GM12878 (cell line): ENCODE measurements around the gene B3GNT3. TPM values are rescaled to one million over a fixed set of nuclear protein-coding genes. Genes with fewer than 3 reads are reported as not detected.
A peak's percentile ranks its signal among the peaks of the same experiment; 100 is the strongest.

Source experiments
- ATF7 ChIP-seq: fragments of 450-650 bp; IDR thresholded peaks from 2 replicates; pipeline ENCODE4 v1.6.1; 2016; ENCODE audit warnings: low read depth, mild to moderate bottlenecking
- BCL11A ChIP-seq: IDR thresholded peaks from 2 replicates; pipeline ENCODE4 v1.6.1; 2011; ENCODE audit warnings: low read depth, low read length
- CEBPB ChIP-seq, 2 experiments: fragments of 150-350 bp in 1 of 2; IDR thresholded peaks; 2 replicates each; pipeline ENCODE4 v1.6.1; 2012 to 2014; ENCODE audit warnings: low read depth in 2 of 2, low read length in 2 of 2, borderline replicate concordance in 1 of 2, inconsistent platforms in 1 of 2
- CHD1 ChIP-seq: IDR thresholded peaks from 2 replicates; pipeline ENCODE4 v1.6.1; 2012; ENCODE audit warnings: low read depth, low read length, improper control_type of control experiment
- EZH2 ChIP-seq: IDR thresholded peaks from 2 replicates; pipeline ENCODE4 v1.6.1; 2012; ENCODE audit warnings: low read depth, mild to moderate bottlenecking, control low read depth, inconsistent platforms, low read length, borderline replicate concordance; ENCODE audit not compliant: control insufficient read depth
- HCFC1 ChIP-seq: fragments of 150-350 bp; IDR thresholded peaks from 2 replicates; pipeline ENCODE4 v1.6.1; 2014; ENCODE audit warnings: low read length
- MYC ChIP-seq: IDR thresholded peaks from 2 replicates; pipeline ENCODE4 v1.6.1; 2011; ENCODE audit warnings: mild to moderate bottlenecking, low read length, moderate library complexity, inconsistent platforms; ENCODE audit not compliant: insufficient read depth, insufficient replicate concordance, insufficient read length, severe bottlenecking
- NBN ChIP-seq: fragments of 450-650 bp; IDR thresholded peaks from 2 replicates; pipeline ENCODE4 v1.6.1; 2016
- NR2F1 ChIP-seq: fragments of 450-650 bp; conservative IDR thresholded peaks from 2 replicates; pipeline ENCODE4 v1.6.1; 2017; ENCODE audit warnings: mild to moderate bottlenecking
- RUNX3 ChIP-seq: IDR thresholded peaks from 2 replicates; pipeline ENCODE4 v1.6.1; 2012; ENCODE audit warnings: low read length, inconsistent platforms
- SMAD1 ChIP-seq: fragments of 450-650 bp; IDR thresholded peaks from 2 replicates; pipeline ENCODE4 v1.6.1; 2018; ENCODE audit warnings: mild to moderate bottlenecking, low read depth; ENCODE audit not compliant: partially characterized antibody
- SMAD5 ChIP-seq: IDR thresholded peaks from 2 replicates; pipeline ENCODE4 v1.6.1; 2016; ENCODE audit warnings: antibody characterized with exemption, low read depth
- SREBF1 ChIP-seq: IDR thresholded peaks from 2 replicates; pipeline ENCODE4 v1.6.1; 2012; ENCODE audit warnings: mild to moderate bottlenecking, low read length
- TBL1XR1 ChIP-seq: IDR thresholded peaks from 2 replicates; pipeline ENCODE4 v1.6.1; 2012; ENCODE audit warnings: low read depth, low read length, improper control_type of control experiment
- WRNIP1 ChIP-seq: IDR thresholded peaks from 2 replicates; pipeline ENCODE4 v1.6.1; 2011; ENCODE audit warnings: low read depth, low read length, improper control_type of control experiment, borderline replicate concordance
- YBX1 ChIP-seq: fragments of 450-650 bp; IDR thresholded peaks from 2 replicates; pipeline ENCODE4 v1.6.1; 2016; ENCODE audit warnings: antibody characterized with exemption
- YY1 ChIP-seq: IDR thresholded peaks from 2 replicates; pipeline ENCODE4 v1.6.1; 2011; ENCODE audit warnings: low read depth, mild to moderate bottlenecking, low read length
- ZBTB40 ChIP-seq: fragments of 450-650 bp; IDR thresholded peaks from 2 replicates; pipeline ENCODE4 v1.6.1; 2016; ENCODE audit warnings: mild to moderate bottlenecking, moderate library complexity, borderline replicate concordance
- ZZZ3 ChIP-seq: IDR thresholded peaks from 2 replicates; pipeline ENCODE4 v1.6.1; 2011; ENCODE audit warnings: low read depth; ENCODE audit not compliant: control insufficient read depth, insufficient read length
- polyA plus RNA-seq, 11 experiments: library from polyadenylated mRNA; depleted of rRNA in 4 of 11; unstranded in 6 of 11; stranded (reverse) in 5 of 11; fragments of >200 nt; fragmentation: Nextera tagmentation in 4 of 11; fragmentation: Illumina TruSeq in 1 of 11; extraction: Ambion mirVana in 4 of 11; extraction: Trizol in 1 of 11; gene quantifications; 1 replicate in 1 of 11; 2 replicates in 10 of 11; pipeline versions ENCODE4 v1.2.1 to v1.2.3, GENCODE V29; 2011 to 2016; ENCODE audit warnings: inconsistent platforms in 2 of 11, missing spikeins in 2 of 11, low read depth in 1 of 11
- total RNA-seq, 4 experiments: library from RNA; depleted of rRNA in 3 of 4; stranded (reverse); fragments of >200 nt in 3 of 4; fragmentation: Illumina TruSeq in 1 of 4; extraction: Trizol in 1 of 4; gene quantifications; 2 replicates each; pipeline versions ENCODE4 v1.2.1 to v1.2.3, GENCODE V29; 2013 to 2021
- TF ChIP-seq, protein P1 (sequence below): IDR thresholded peaks from 2 replicates; pipeline ENCODE4 v1.6.1; 2012; ENCODE audit warnings: mild to moderate bottlenecking, low read depth, low read length
- TF ChIP-seq, protein P2 (sequence below): IDR thresholded peaks from 2 replicates; pipeline ENCODE4 v1.6.1; 2011; ENCODE audit warnings: borderline replicate concordance, low read depth, mild to moderate bottlenecking, moderate library complexity, mixed read lengths, low read length; ENCODE audit not compliant: insufficient read depth; ENCODE audit errors: extremely low read length
- TF ChIP-seq, protein P3 (sequence below): IDR thresholded peaks from 2 replicates; pipeline ENCODE4 v1.6.1; 2012; ENCODE audit warnings: low read depth, low read length, improper control_type of control experiment

The B3GNT3 gene
- total and polyA plus RNA-seq, 10 of the 15 experiments (the other 5 are each of a cell fraction or from before 2014, with no cell fraction given) = not detected

- TF ChIP-seq YBX1 (no peak), WRNIP1 (no peak), CEBPB (IDR thresholded peaks at IDR 0.05; ENCODE audit: borderline replicate concordance in 1 of 2, low read depth in 2 of 2, low read length in 2 of 2) (no peak), EZH2 (no peak), TBL1XR1 (peak; percentile 89), NR2F1 (peak; percentile 95), RUNX3 (peak; percentile 86), SREBF1 (no peak), HCFC1 (no peak), MYC (no peak), YY1 (peak; percentile 17; the same call in 1 of the 2 replicates), ATF7 (peak; percentile 70), SMAD5 (no peak), CHD1 (0 out of 2 replicates have a peak, but pooled peaks have one; percentile 61), BCL11A (peak; percentile 47; the same call in 1 of the 2 replicates), ZZZ3 (no peak), ZBTB40 (peak; percentile 63; the same call in 1 of the 2 replicates), NBN (peak; percentile 78), SMAD1 (peak; percentile 38)
- TF ChIP-seq, protein P1, sequence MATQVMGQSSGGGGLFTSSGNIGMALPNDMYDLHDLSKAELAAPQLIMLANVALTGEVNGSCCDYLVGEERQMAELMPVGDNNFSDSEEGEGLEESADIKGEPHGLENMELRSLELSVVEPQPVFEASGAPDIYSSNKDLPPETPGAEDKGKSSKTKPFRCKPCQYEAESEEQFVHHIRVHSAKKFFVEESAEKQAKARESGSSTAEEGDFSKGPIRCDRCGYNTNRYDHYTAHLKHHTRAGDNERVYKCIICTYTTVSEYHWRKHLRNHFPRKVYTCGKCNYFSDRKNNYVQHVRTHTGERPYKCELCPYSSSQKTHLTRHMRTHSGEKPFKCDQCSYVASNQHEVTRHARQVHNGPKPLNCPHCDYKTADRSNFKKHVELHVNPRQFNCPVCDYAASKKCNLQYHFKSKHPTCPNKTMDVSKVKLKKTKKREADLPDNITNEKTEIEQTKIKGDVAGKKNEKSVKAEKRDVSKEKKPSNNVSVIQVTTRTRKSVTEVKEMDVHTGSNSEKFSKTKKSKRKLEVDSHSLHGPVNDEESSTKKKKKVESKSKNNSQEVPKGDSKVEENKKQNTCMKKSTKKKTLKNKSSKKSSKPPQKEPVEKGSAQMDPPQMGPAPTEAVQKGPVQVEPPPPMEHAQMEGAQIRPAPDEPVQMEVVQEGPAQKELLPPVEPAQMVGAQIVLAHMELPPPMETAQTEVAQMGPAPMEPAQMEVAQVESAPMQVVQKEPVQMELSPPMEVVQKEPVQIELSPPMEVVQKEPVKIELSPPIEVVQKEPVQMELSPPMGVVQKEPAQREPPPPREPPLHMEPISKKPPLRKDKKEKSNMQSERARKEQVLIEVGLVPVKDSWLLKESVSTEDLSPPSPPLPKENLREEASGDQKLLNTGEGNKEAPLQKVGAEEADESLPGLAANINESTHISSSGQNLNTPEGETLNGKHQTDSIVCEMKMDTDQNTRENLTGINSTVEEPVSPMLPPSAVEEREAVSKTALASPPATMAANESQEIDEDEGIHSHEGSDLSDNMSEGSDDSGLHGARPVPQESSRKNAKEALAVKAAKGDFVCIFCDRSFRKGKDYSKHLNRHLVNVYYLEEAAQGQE = no peak
- TF ChIP-seq, protein P2, sequence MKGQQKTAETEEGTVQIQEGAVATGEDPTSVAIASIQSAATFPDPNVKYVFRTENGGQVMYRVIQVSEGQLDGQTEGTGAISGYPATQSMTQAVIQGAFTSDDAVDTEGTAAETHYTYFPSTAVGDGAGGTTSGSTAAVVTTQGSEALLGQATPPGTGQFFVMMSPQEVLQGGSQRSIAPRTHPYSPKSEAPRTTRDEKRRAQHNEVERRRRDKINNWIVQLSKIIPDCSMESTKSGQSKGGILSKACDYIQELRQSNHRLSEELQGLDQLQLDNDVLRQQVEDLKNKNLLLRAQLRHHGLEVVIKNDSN = no peak
- TF ChIP-seq, protein P3, sequence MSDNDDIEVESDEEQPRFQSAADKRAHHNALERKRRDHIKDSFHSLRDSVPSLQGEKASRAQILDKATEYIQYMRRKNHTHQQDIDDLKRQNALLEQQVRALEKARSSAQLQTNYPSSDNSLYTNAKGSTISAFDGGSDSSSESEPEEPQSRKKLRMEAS = peak; percentile 81; the same call in 1 of the 2 replicates
These were observed 43.6 kb upstream of the B3GNT3 start, which contains the start of gene FCHO1 (continued) for GRCh38 chr19:17751103-17751911.
